RWPE2 (cell line): ENCODE results near the gene ITFG1.

Experiments
- ATAC-seq: fragments of 200-7000 bp; cut with Tn5 transposase; 3 replicates; pipeline ENCODE4 v1.9.1; 2021; ENCODE audit warnings: low read depth
- DNase-seq: peaks from one replicate; pipeline ENCODE4 v3.0.0-alpha.2; 2020; ENCODE audit warnings: low spot score
- H3K27ac ChIP-seq: fragments of 450-650 bp; 2 replicates; pipeline ENCODE4 v1.5.1; 2017; ENCODE audit warnings: mild to moderate bottlenecking; ENCODE audit not compliant: poor library complexity, severe bottlenecking
- H3K27me3 ChIP-seq: fragments of 250-450 bp; sonication (Bioruptor Pico); 2 replicates; pipeline ENCODE4 v1.5.1; 2021; ENCODE audit warnings: mild to moderate bottlenecking, moderate library complexity; ENCODE audit not compliant: insufficient read depth, poor library complexity, severe bottlenecking
- H3K36me3 ChIP-seq: fragments of 250-450 bp; sonication (Bioruptor Pico); 2 replicates; pipeline ENCODE4 v1.5.1; 2020; ENCODE audit warnings: low read depth, mild to moderate bottlenecking, moderate library complexity
- H3K4me1 ChIP-seq: fragments of 250-450 bp; sonication (Bioruptor Pico); 2 replicates; pipeline ENCODE4 v1.5.1; 2021; ENCODE audit warnings: mild to moderate bottlenecking, moderate library complexity; ENCODE audit not compliant: insufficient read depth, poor library complexity, severe bottlenecking
- H3K4me3 ChIP-seq: fragments of 250-450 bp; sonication (Bioruptor Pico); 2 replicates; pipeline ENCODE4 v1.5.1; 2021; ENCODE audit warnings: mild to moderate bottlenecking, moderate library complexity; ENCODE audit not compliant: severe bottlenecking
- H3K9me3 ChIP-seq: fragments of 250-450 bp; sonication (Bioruptor Pico); 2 replicates; pipeline ENCODE4 v1.5.1; 2021; ENCODE audit warnings: mild to moderate bottlenecking, moderate library complexity; ENCODE audit not compliant: severe bottlenecking
- TF ChIP-seq, protein P1 (sequence below): fragments of 450-650 bp; IDR thresholded peaks from one replicate; pipeline ENCODE4 v1.5.1; 2017; ENCODE audit warnings: mild to moderate bottlenecking, moderate library complexity; ENCODE audit not compliant: poor library complexity, severe bottlenecking

The ITFG1 gene

GRCh38 chr16:47309581-47310312, 151.1 kb downstream of the ITFG1 start:
- no peak for DNase-seq
- H3K27ac ChIP-seq, result no peak overlapping the region

GRCh38 chr16:47308601-47309000, 152.3 kb downstream of the ITFG1 start:
- Histone ChIP-seq H3K36me3 (peaks cover 25% of the 10 kb centered on the region), H3K4me3 (no peak overlapping the region), H3K27ac (no peak overlapping the region), H3K4me1 (peaks cover 2% of the 10 kb centered on the region), H3K27me3 (peaks cover 4% of the 10 kb centered on the region), H3K9me3 (no peaks in the 10 kb centered on the region)
- DNase-seq (no peak), ATAC-seq (no peak)
- TF ChIP-seq, protein P1, sequence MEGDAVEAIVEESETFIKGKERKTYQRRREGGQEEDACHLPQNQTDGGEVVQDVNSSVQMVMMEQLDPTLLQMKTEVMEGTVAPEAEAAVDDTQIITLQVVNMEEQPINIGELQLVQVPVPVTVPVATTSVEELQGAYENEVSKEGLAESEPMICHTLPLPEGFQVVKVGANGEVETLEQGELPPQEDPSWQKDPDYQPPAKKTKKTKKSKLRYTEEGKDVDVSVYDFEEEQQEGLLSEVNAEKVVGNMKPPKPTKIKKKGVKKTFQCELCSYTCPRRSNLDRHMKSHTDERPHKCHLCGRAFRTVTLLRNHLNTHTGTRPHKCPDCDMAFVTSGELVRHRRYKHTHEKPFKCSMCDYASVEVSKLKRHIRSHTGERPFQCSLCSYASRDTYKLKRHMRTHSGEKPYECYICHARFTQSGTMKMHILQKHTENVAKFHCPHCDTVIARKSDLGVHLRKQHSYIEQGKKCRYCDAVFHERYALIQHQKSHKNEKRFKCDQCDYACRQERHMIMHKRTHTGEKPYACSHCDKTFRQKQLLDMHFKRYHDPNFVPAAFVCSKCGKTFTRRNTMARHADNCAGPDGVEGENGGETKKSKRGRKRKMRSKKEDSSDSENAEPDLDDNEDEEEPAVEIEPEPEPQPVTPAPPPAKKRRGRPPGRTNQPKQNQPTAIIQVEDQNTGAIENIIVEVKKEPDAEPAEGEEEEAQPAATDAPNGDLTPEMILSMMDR, result no peak

More at GRCh38 chr16:47309581-47310312, 151.1 kb downstream of the ITFG1 start:
- Histone ChIP-seq H3K4me1 (peaks cover 2% of the 10 kb centered on the region), H3K4me3 (no peak overlapping the region), H3K36me3 (peaks cover 21% of the 10 kb centered on the region), H3K9me3 (no peaks in the 10 kb centered on the region), H3K27me3 (peaks cover 1% of the 10 kb centered on the region)
- no peak for ATAC-seq
- TF ChIP-seq, protein P1, result no peak

- no peaks in the 10 kb centered on the region for H3K9me3 ChIP-seq
- TF ChIP-seq, protein P1, result no peak
- no peaks in the 10 kb centered on the region for H3K4me1 ChIP-seq
- H3K4me3 ChIP-seq, result no peak overlapping the region
- peaks cover 4% of the 10 kb centered on the region for H3K27me3 ChIP-seq
- no peak for DNase-seq
- H3K36me3 ChIP-seq, result peaks cover 12% of the 10 kb centered on the region; the same call in 1 of the 2 replicates
- H3K27ac ChIP-seq, result no peak overlapping the region
- ATAC-seq, result no peak
Measured at GRCh38 chr16:47304563-47304962, 156.3 kb downstream of the ITFG1 start.

DNA sequence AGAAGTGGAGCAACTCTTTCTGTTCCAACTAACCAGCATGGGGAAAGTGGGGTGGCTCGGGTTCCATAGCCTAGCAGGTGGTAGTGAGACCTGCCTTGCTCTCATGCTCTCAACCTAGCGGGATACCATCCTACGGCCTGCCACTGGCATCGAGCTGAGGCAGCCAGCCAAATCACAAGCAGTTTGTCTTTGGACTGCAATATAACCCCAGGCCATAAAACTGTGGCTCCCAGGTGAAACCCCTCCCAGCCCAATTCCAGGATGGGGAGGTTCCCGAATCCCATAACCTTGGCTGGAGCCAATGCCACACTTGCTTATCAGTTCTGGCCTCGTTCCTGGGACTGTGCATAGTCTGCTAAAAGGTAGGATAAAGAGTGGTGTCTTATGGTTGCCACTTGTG, 161.3 kb downstream of the ITFG1 start:
- DNase-seq (no peak), ATAC-seq (no peak)
- H3K4me3 ChIP-seq, result no peak overlapping the region
- H3K27ac ChIP-seq, result no peak overlapping the region
- no peaks in the 10 kb centered on the region for H3K9me3 ChIP-seq
- H3K4me1 ChIP-seq, result no peaks in the 10 kb centered on the region
- peaks cover 1% of the 10 kb centered on the region for H3K27me3 ChIP-seq
- 0 out of 2 replicates have a peak, but pooled peaks cover 3% of the 10 kb centered on the region for H3K36me3 ChIP-seq
- TF ChIP-seq, protein P1, result no peak

GRCh38 chr16:47284999-47285398, 175.9 kb downstream of the ITFG1 start:
- DNase-seq (no peak), ATAC-seq (no peak)
- TF ChIP-seq, protein P1, result no peak
- no peak overlapping the region for H3K27ac ChIP-seq
- peaks cover 4% of the 10 kb centered on the region; the same call in 1 of the 2 replicates for H3K36me3 ChIP-seq
- no peak overlapping the region for H3K4me3 ChIP-seq
- no peaks in the 10 kb centered on the region for H3K27me3 ChIP-seq
- H3K9me3 ChIP-seq, result no peaks in the 10 kb centered on the region
- no peaks in the 10 kb centered on the region for H3K4me1 ChIP-seq
